NCI-H526 (cell line): Measurements from ENCODE around the gene ZNF576.
"Not testable (repeated sequence)": the region's sequence is repeated elsewhere in the genome, so short reads cannot be mapped to it uniquely, and the experiment has no call there.

Experiments used
- DNase-seq, 2 experiments: peaks; one replicate each; lab custom pipeline; 2025; lab: John Stamatoyannopoulos, UW

The ZNF576 gene

DNA sequence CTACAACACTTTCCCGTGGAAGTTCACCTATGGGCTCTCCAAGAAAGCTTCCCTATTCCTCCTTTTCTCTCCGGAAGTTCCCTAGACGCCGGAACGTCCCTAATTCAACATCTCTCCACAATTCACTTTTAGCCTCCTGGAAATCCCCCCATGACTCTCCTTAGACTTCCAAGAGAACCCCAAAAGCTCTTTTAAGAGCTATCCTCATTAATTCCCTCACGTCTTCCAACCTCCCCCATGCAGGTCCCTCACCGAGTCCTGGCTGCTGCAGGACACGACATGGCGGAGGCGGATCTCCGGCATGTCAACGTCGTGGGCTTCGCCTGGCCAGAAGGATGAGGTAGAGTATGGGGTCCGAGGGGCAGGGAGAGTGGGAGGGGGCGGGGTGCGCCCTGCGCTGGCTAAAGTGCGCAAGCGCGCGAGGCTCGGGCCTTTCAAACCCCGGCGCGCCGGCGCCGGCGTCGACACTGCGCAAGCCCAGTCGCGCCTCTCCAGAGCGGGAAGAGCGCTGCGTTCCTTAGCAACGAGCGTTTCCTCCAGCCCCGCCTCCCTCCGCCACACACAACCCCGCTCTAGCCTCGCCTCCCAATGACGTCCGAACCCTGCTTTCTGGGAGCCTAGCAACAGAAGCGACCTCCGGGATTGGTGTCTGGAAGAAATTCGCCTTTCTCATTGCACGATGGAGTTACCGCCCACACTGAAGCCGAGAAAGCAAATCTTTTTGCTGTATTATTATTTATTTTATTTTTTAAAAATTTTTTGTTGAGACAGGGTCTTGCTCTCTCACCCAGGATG, 21.0 kb upstream of the ZNF576 start, which contains the start of the genes PINLYP and XRCC1:
Gene PINLYP, plus strand, starts transcription at position 646 of the 795 bp plus-strand sequence. CDS start 1,391 bp downstream, outside the sequence.
Gene XRCC1, minus strand, starts transcription at position 372 of the 795 bp plus-strand sequence. Its CDS starts 69 bp downstream, at position 303.
- DNase-seq: peak; percentile 98 to 99

GRCh38 chr19:43575955-43576878, 20.2 kb upstream of the ZNF576 start:
- no peak for DNase-seq

DNA sequence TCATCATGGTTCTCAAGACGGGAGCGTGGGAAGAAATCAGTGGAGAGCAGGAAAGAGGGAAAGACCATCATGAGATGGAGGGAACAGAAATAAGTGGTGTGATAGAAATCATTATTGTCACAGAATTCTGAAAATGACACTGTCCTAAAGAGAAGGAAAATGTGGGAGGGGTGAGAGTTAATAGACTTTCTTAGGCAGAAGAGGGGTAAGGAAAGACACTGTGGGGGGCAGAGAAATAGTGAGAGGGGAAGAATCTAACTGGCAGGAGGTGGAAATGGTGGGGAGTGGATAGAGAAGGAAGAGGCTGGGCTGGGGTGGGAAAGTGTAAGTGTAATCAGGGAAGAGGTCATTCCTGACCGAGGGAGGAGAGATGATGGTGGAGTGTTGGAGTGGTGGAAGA, 17.6 kb upstream of the ZNF576 start:
- DNase-seq: no peak

DNA sequence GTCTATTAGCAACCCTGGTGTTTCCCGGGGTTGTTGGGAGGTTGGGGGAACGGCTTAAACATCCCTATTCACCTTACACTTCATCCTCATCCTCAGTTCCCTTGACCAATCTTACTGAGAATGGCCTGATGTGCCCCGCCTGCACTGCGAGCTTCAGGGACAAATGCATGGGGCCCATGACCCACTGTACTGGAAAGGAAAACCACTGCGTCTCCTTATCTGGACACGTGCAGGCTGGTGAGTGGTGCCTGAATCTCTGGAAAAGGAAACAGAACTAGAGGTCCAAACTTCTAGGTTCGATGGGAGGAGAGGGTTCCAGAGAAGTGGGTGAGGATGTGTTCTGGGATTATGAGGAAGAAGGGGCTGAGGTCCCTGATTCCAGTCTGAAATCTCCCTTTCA, 14.9 kb upstream of the ZNF576 start:
- DNase-seq: no peak

- DNase-seq: no peak
Observed at GRCh38 chr19:43582495-43582894, 13.9 kb upstream of the ZNF576 start.

DNA sequence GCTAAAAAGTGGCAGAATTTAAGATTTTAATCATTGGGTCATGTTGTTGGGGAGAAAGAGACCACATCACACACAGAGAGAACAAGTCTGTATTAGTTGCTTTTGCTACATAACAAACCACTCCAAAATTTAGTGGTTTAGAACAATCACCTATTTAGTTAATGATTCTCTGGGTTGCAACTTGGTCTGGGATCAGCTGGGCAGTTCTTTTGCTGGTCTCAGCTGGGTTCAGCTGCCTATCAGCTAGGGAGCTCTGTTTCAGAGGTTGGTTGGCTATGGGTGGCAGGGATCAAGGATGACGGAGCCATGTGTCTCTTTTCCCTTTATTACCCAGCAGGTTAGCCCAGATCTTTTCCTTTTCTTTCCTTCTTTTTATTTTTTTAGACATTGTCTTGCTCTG, 11.9 kb upstream of the ZNF576 start:
- DNase-seq: no peak

GRCh38 chr19:43586346-43586745, 10.0 kb upstream of the ZNF576 start:
- DNase-seq: no peak

DNA sequence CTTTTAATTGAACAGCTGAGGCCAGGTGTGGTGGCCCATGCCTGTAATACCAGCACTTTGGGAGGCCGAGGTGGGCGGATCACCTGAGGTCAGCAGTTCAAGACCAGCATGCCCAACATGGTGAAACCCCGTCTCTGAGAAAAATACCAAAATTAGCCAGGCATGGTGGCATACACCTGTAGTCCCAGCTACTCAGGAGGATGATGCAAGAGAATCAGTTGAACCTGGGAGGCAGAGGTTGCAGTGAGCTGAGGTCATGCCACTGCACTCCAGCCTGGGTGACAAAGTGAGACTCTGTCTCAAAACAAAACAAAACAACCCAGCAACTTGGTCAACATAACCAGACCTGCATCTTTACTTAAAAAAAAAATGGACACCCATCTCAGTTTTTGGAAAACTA, 9.4 kb upstream of the ZNF576 start:
- DNase-seq: not testable (repeated sequence)

GRCh38 chr19:43589277-43589676, 7.1 kb upstream of the ZNF576 start:
- DNase-seq: no peak

DNA sequence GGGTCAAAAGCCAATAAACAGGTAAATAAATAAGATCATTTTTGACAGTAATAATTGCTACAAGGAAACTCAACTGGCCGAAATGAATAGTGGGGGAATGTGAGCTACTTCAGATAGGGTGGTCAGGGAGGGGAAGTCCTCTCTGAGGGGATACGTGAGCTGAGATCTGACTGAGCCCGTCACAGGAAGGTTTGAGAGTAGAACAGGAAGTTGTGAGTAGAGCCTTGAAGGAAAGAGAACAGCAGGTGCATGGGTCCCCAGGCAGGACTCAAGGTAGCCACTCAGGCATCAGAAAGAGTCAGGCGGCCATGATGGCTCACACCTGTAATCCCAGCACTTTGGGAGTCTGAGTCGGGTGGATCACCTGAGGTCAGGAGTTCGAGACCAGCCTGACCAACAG, 6.7 kb upstream of the ZNF576 start:
- DNase-seq: no peak

- no peak for DNase-seq
Observed at GRCh38 chr19:43591904-43592772, 4.3 kb upstream of the ZNF576 start.

DNA sequence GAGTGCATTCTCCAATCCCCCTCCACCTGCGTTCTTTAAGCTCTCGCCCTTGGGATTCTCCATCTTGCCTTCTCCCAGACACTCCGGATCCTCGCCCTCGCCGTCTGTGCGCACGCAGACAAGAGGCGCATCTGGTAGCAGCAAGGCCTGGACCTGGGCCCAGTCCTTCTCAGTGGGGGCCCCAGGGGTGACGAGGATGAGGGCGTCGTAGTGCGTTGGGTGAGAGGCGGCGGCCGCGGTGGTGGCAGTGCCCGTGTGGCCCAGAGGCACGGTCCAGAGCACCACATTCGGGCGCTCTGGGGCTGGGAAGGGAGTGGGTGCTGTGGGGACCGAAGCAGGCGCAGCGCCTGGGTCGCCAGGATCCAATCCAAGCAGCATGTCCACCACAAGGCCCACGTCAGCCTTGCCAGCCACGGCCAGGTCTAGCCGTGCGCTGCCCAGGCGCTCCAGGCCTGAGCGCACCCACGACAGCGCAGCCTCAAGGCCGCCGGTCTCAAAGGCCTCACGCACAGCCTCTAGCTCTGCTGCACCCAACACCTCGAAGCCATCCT, 3.5 kb upstream of the ZNF576 start:
- DNase-seq: no peak

- no peak for DNase-seq
Observed at GRCh38 chr19:43594081-43594697, 2.2 kb upstream of the ZNF576 start.

DNA sequence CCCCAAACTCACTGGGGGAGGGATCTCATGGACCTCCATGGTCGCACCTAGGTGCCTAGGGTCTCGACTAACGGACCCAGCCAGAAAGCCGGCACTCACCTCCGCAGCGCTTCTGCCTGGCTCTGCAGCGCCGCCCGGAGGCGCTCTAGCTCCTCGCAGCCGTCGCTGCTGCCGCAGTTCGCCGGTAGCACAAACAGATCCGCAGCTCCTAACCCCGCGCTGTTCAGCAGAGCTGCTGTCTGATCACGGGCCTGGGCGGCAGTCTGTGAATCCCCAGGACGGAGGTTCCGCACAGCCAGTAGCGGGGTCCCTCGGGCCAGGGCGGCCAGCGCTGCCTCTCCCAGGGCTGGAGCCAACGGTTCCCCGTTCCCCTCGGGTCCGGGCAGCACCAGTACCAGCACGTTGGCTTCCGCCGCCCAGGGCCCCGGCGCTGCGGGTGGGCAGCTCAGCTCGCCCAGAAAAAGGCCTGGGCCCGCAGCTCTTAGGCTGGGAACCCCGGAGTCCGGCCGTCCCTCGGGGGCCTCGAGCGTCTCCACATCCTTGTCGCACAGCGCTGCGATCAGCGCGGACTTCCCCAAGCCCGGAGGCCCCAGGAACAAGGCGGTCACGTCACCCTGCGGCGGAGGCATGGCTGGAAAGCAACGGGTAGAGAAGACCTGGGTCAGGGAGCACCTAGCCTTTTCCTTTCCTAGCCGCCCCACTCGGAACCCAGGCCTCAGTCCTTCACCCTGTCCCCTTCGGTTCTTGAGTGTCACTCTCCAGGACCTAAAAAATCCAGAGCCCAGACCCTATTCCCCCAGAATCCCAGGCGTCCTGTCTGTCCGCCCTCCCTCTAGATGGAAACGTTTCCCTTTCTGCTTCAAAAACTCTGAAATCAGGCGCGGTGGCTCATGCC, 1.4 kb upstream of the ZNF576 start:
- DNase-seq: peak; percentile 47 to 86

DNA sequence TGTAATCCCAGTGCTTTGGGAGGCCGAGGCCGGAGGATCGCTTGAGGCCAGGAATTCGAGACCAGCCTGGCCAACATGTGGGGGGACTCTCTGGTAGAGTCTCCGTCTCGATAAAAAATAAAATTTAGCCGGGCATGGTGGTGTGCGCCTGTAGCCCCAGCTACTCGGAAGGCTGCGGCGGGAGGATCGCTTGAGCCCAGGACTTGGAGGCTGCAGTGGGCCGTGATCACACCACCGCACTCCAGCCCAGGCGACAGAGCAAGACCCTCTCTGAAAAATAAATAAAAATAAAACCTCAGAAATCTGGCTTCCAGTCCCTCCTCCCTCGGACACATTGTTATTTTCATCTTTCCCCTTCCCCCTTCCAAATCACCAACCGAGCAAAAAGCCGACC, 793 bp upstream of the ZNF576 start:
- DNase-seq: peak in 1 of 2 experiments; percentile 61

GRCh38 chr19:43596842-43597461, 557 bp downstream of the ZNF576 start:
- DNase-seq: no peak

DNA sequence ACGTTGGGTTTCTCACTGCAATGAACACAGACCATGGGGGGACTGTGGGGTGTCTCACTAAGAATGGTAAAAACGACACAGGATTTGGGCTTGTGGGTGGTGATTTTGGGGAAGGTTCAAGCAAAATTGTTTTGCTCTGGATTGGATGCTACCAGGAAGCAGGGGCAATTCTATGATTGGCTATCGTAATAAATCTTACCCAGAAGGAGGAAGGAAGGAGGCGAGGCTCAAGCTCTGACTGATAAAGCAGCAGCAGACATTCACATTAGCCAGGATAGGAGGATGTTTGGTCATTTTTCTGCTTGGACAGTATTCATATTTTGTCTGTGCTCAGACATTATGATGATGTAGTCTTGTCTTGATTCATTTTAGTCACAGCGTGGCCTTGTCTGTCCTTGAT, 1.5 kb downstream of the ZNF576 start:
- no peak for DNase-seq

DNA sequence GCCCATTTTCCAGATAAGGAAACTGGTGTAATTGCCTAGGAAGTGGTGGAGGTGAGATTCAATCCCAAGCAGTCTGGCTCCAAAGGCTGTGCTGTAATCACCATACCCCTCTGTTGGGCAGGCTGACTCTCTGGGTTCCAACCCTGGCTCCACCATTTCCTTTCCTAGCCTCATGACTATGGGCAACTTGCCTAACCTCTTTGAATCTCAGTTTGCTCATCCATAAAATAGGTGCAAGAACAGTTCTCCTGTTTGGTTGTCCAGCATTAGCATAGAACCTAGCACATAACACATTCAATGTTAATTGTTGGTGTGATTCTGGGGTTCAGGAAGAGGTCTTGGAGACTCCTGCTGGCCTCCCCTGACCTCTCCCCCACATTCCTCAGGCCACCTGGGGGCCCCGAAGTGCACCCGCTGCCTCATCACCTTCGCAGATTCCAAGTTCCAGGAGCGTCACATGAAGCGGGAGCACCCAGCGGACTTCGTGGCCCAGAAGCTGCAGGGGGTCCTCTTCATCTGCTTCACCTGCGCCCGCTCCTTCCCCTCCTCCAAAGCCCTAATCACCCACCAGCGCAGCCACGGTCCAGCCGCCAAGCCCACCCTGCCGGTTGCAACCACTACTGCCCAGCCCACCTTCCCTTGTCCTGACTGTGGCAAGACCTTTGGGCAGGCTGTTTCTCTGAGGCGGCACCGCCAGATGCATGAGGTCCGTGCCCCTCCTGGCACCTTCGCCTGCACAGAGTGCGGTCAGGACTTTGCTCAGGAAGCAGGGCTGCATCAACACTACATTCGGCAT, 2.2 kb downstream of the ZNF576 start:
- no peak for DNase-seq
